ENCODE results near the gene ZNF804B. TPM values are rescaled to one million over a fixed set of nuclear protein-coding genes. Genes with fewer than 3 reads are reported as not detected.

The ZNF804B gene
- total and polyA plus RNA-seq, 7 donors, result 0.01 to 0.41 (median 0.32) TPM; not detected in 3

GRCh38 chr7:88922944-88923343 is 163.4 kb downstream of the ZNF804B start:
- TF ChIP-seq POLR2AphosphoS5 (IDR thresholded peaks at IDR 0.05), result no peak
- TF ChIP-seq CTCF (IDR thresholded peaks at IDR 0.05), result no peak
- no peak for TF ChIP-seq POLR2A (IDR thresholded peaks at IDR 0.05)
- TF ChIP-seq EP300 (IDR thresholded peaks at IDR 0.05), result no peak
- Histone ChIP-seq H3K4me3 (no peak overlapping the region), H3K9me3 (no peaks in the 10 kb centered on the region), H3K36me3 (no peaks in the 10 kb centered on the region), H3K4me1 (peaks cover 0 to 4% (median 2%) of the 10 kb centered on the region in 4 donors), H3K27ac (no peak overlapping the region), H3K27me3 (no peaks in the 10 kb centered on the region)
- WGBS, 2 donors, result 54 to 71% methylated on average over 2 of the region's 2 CpGs
- intact Hi-C loops (cut with DNase I), result no loop called here
- DNase-seq, result no peak

- DNase-seq, result no peak
- no peaks in the 10 kb centered on the region for H3K36me3 ChIP-seq
- no peaks in the 10 kb centered on the region for H3K27me3 ChIP-seq
- no peaks in the 10 kb centered on the region for H3K9me3 ChIP-seq
- intact Hi-C loops (cut with DNase I), result no loop called here
- H3K4me3 ChIP-seq, result no peak overlapping the region
- H3K27ac ChIP-seq, result no peak overlapping the region
- TF ChIP-seq POLR2A (IDR thresholded peaks at IDR 0.05) (no peak), POLR2AphosphoS5 (IDR thresholded peaks at IDR 0.05) (no peak), EP300 (IDR thresholded peaks at IDR 0.05) (no peak), CTCF (IDR thresholded peaks at IDR 0.05) (no peak)
- H3K4me1 ChIP-seq, result peaks cover 0 to 12% (median 9%) of the 10 kb centered on the region in 4 donors
These were observed 168.8 kb downstream of the ZNF804B start for GRCh38 chr7:88928276-88928675.

GRCh38 chr7:88929719-88930118 is 170.2 kb downstream of the ZNF804B start:
- 66 to 83% methylated on average over 3 of the region's 3 CpGs for WGBS, 2 donors
- DNase-seq, result no peak
- Histone ChIP-seq H3K27ac (no peak overlapping the region), H3K9me3 (no peaks in the 10 kb centered on the region), H3K27me3 (no peaks in the 10 kb centered on the region), H3K36me3 (no peaks in the 10 kb centered on the region), H3K4me3 (no peak overlapping the region), H3K4me1 (peaks cover 0 to 12% (median 9%) of the 10 kb centered on the region in 4 donors)
- intact Hi-C loops (cut with DNase I), result no loop called here
- TF ChIP-seq POLR2AphosphoS5 (IDR thresholded peaks at IDR 0.05) (no peak), CTCF (IDR thresholded peaks at IDR 0.05) (no peak), EP300 (IDR thresholded peaks at IDR 0.05) (no peak), POLR2A (IDR thresholded peaks at IDR 0.05) (no peak)

- no peak for DNase-seq
- H3K4me3 ChIP-seq, result no peak overlapping the region
- TF ChIP-seq POLR2A (IDR thresholded peaks at IDR 0.05) (no peak), EP300 (IDR thresholded peaks at IDR 0.05) (no peak), POLR2AphosphoS5 (IDR thresholded peaks at IDR 0.05) (no peak), CTCF (IDR thresholded peaks at IDR 0.05) (no peak)
- H3K9me3 ChIP-seq, result no peaks in the 10 kb centered on the region
- no peaks in the 10 kb centered on the region for H3K27me3 ChIP-seq
- intact Hi-C loops (cut with DNase I), result no loop called here
- H3K36me3 ChIP-seq, result no peaks in the 10 kb centered on the region
- WGBS, 2 donors, result 86 to 88% methylated on average over 5 of the region's 5 CpGs
- peaks cover 0 to 4% (median 4%) of the 10 kb centered on the region in 4 donors for H3K4me1 ChIP-seq
- H3K27ac ChIP-seq, result no peak overlapping the region
These were observed 173.8 kb downstream of the ZNF804B start for GRCh38 chr7:88933285-88933684.

- Histone ChIP-seq H3K9me3 (no peaks in the 10 kb centered on the region), H3K27ac (no peak overlapping the region), H3K27me3 (no peaks in the 10 kb centered on the region), H3K36me3 (no peaks in the 10 kb centered on the region), H3K4me3 (no peak overlapping the region), H3K4me1 (no peaks in the 10 kb centered on the region)
- no peak for TF ChIP-seq POLR2AphosphoS5 (IDR thresholded peaks at IDR 0.05)
- TF ChIP-seq POLR2A (IDR thresholded peaks at IDR 0.05), result no peak
- TF ChIP-seq CTCF (IDR thresholded peaks at IDR 0.05), result no peak
- TF ChIP-seq EP300 (IDR thresholded peaks at IDR 0.05), result no peak
- no peak for DNase-seq
- 76 to 87% methylated on average over 2 of the region's 2 CpGs for WGBS, 2 donors
- intact Hi-C loops (cut with DNase I), result no loop called here
These were observed 183.5 kb downstream of the ZNF804B start for GRCh38 chr7:88942815-88943501.

All from sigmoid colon (tissue), 7 donors.